PFSK-1 (cell line): ENCODE measurements around the gene PLA2G4E.

ENCODE experiments used
- FOXP2 ChIP-seq: optimal IDR thresholded peaks from 2 replicates; pipeline ENCODE3; 2011; ENCODE audit warnings: borderline replicate concordance, control low read depth, inconsistent platforms; ENCODE audit not compliant: insufficient read depth; ENCODE audit errors: extremely low read length, extremely low read depth
- POLR2AphosphoS5 ChIP-seq: IDR thresholded peaks from 2 replicates; pipeline ENCODE4 v1.6.1; 2012; ENCODE audit warnings: low read depth, mild to moderate bottlenecking, control low read depth, low read length, moderate library complexity
- SIN3A ChIP-seq: IDR thresholded peaks from 2 replicates; pipeline ENCODE4 v1.6.1; 2012; ENCODE audit warnings: mild to moderate bottlenecking, low read length, moderate library complexity, borderline replicate concordance; ENCODE audit not compliant: insufficient read depth
- TAF1 ChIP-seq: IDR thresholded peaks from 2 replicates; pipeline ENCODE4 v1.6.1; 2012; ENCODE audit warnings: low read length, control low read depth, borderline replicate concordance; ENCODE audit not compliant: insufficient read depth
- TF ChIP-seq, protein P1 (sequence below), 2 experiments: IDR thresholded peaks; 2 replicates each; pipeline versions ENCODE4 v1.6.1 to v1.8.0; 2011 to 2012; ENCODE audit warnings: low read depth in 2 of 2, low read length in 2 of 2, control low read depth in 1 of 2, inconsistent platforms in 1 of 2, mild to moderate bottlenecking in 1 of 2, moderate library complexity in 1 of 2; ENCODE audit not compliant: insufficient read depth in 1 of 2

Gene PLA2G4E

GRCh38 chr15:41945731-41946130, 75.1 kb downstream of the PLA2G4E start:
- no peak for TF ChIP-seq SIN3A
- no peak for TF ChIP-seq TAF1
- TF ChIP-seq FOXP2, result no peak
- TF ChIP-seq POLR2AphosphoS5, result no peak

DNA sequence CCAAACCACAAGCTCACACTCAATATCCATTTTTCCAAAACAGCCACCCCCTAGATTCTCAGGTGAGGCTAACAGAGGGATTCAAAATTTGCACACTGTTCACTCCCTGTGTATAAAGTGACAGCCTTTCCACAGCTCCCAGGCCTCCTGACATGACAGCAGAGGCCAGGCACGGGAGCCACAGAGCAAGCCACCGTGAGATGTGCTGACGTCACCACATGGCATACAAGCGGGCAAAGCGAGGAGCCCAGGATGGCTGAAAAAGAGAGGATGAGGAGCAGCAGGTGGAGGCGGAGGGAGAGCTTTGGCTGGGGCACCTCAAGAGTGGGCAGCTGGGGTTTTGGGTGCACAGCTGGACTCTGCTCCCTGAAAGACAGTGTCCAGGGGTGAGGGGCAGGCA, 75.6 kb downstream of the PLA2G4E start:
- no peak for TF ChIP-seq SIN3A
- TF ChIP-seq, protein P1, sequence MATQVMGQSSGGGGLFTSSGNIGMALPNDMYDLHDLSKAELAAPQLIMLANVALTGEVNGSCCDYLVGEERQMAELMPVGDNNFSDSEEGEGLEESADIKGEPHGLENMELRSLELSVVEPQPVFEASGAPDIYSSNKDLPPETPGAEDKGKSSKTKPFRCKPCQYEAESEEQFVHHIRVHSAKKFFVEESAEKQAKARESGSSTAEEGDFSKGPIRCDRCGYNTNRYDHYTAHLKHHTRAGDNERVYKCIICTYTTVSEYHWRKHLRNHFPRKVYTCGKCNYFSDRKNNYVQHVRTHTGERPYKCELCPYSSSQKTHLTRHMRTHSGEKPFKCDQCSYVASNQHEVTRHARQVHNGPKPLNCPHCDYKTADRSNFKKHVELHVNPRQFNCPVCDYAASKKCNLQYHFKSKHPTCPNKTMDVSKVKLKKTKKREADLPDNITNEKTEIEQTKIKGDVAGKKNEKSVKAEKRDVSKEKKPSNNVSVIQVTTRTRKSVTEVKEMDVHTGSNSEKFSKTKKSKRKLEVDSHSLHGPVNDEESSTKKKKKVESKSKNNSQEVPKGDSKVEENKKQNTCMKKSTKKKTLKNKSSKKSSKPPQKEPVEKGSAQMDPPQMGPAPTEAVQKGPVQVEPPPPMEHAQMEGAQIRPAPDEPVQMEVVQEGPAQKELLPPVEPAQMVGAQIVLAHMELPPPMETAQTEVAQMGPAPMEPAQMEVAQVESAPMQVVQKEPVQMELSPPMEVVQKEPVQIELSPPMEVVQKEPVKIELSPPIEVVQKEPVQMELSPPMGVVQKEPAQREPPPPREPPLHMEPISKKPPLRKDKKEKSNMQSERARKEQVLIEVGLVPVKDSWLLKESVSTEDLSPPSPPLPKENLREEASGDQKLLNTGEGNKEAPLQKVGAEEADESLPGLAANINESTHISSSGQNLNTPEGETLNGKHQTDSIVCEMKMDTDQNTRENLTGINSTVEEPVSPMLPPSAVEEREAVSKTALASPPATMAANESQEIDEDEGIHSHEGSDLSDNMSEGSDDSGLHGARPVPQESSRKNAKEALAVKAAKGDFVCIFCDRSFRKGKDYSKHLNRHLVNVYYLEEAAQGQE (IDR thresholded peaks at IDR 0.05; ENCODE audit: insufficient read depth in 1 of 2, low read depth in 2 of 2, low read length in 2 of 2), result no peak
- TF ChIP-seq TAF1, result no peak
- TF ChIP-seq FOXP2, result no peak
- no peak for TF ChIP-seq POLR2AphosphoS5

DNA sequence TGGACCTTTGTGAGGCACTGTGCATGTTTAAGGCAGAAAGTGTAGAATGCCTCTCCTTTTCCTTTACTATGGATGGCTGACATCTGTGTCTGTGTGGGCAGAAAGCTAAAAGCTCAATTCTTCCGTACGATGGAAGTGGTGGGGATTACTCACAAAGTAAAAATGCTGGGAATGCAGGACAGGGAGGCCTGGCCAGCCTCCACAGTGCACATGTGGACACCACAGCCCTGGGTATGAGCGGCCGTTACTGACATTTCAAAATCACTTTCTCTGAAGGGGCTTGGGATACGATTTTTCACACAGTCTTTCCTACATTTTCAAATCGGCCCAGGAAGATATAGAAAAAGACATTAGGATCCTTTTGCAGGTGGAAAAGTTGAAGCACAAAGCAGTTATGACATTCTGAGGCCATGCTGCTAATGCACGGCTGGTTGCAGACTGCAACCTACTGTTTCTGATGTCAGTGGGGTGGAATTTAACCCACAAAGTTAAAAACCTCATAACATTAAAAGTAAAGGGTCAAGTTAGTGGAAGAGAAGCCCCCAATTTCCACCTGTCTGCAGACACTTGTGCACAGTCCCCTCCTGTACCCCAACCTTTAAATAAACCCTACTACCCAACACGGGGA, 76.4 kb downstream of the PLA2G4E start:
- TF ChIP-seq FOXP2 (no peak), POLR2AphosphoS5 (no peak), TAF1 (no peak), SIN3A (no peak)
- TF ChIP-seq, protein P1 (IDR thresholded peaks at IDR 0.05; ENCODE audit: insufficient read depth in 1 of 2, low read depth in 2 of 2, low read length in 2 of 2), result no peak

DNA sequence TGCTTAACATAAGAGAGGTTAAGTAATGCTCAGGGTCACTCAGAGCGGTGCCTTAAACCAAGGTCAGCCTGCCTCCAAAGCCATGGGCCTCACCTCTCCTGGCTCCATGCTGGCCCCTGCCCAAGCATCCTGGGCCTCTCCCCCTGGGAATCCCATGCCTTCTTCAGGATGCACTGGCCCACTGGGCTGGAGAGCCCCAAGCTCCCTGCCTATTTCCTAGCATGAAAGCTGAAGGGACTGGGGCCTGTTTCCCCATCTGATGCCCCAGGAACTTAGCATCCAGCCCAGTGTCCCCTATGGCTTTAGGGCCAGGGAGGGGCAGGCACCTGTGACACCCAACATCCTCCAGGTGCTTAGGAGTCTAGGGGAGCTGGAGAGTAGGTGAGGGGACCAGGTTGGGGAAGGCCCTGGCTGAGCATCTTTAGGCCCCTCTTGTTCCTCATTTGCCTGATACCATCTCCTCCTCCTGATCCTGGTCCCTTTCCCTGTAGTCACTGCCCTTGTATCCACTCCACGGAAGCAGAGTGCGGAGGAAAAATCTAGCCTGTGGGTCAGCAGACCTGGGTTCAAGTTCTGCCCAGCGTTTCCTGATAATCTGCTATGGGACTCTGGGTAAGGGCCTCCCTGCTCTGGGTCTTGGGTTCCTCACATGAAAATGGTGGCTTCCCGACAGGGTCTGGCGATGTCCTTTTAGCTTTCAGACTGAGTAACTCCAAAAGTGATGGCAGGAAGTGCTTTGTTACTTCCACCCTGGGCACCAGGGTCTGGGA, 77.1 kb downstream of the PLA2G4E start:
- no peak for TF ChIP-seq FOXP2
- TF ChIP-seq SIN3A, result no peak
- no peak for TF ChIP-seq POLR2AphosphoS5
- TF ChIP-seq, protein P1 (IDR thresholded peaks at IDR 0.05; ENCODE audit: insufficient read depth in 1 of 2, low read depth in 2 of 2, low read length in 2 of 2), result no peak
- no peak for TF ChIP-seq TAF1

DNA sequence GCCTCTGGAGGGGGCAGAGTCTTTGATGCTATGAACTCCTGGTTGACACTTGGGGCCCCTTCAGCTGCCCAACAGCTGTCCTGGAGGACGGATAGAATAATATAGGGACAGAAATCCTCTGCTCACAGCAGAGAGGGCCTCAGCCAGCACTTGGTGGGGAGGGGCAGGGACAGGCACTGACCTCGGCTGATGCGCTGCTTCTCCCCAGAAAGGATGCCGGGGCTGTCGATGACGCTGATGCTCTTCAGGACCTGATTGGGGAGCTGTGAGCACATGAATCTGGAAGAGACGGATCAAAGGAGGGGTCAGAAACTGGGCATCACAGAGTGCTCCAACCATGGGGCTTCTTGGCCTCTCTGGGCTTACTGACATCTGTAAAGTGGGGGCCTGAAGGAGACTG, 78.0 kb downstream of the PLA2G4E start:
- TF ChIP-seq, protein P1 (IDR thresholded peaks at IDR 0.05; ENCODE audit: insufficient read depth in 1 of 2, low read depth in 2 of 2, low read length in 2 of 2), result no peak
- TF ChIP-seq SIN3A (no peak), TAF1 (no peak), FOXP2 (no peak), POLR2AphosphoS5 (no peak)
